K562 (cell line): ENCODE results near the gene SH3D21. TPM values are rescaled to one million over a fixed set of nuclear protein-coding genes. Genes with fewer than 3 reads are reported as not detected.

Source experiments
- ATAC-seq: fragments of 200-7000 bp; cut with Tn5 transposase; 3 replicates; pipeline ENCODE4 v1.9.1; 2020; ENCODE audit warnings: moderate library complexity
- BruUV-seq: library from RNA; stranded (reverse); fragments of 400-500 nt; replicated peaks from 2 replicates; lab custom pipeline; 2021; lab: Mats Ljungman, UMichigan
- CTCF ChIA-PET: fragments of 300-600 bp; formaldehyde crosslinking; extraction: SDS; loops from one replicate; lab custom pipeline; 2021; ENCODE audit warnings: low intra/inter-chr PET ratio; lab: Yijun Ruan, JAX
- POLR2A ChIA-PET: fragments of 300-600, 350-650 bp; sonication (Branson Sonifier 250); formaldehyde crosslinking; extraction: SDS; loops from one replicate; lab custom pipeline; 2021; ENCODE audit warnings: antibody characterized with exemption, inconsistent platforms; lab: Yijun Ruan, JAX
- DNase-seq, 4 experiments: peaks; one replicate each; pipeline versions ENCODE4 v3.0.0 to v3.0.0-alpha.2; 2011 to 2018; ENCODE audit warnings: low spot score in 3 of 4, mixed read lengths in 3 of 4; ENCODE audit errors: extremely low read depth in 1 of 4
- FAIRE-seq: peaks from 2 replicates; lab custom pipeline; 2011; peaks lifted over from hg19 to GRCh38; lab: Jason Lieb, UNC
- H2AFZ ChIP-seq: 2 replicates; pipeline ENCODE4 v1.6.0; 2011; ENCODE audit warnings: low read depth, low read length, control low read depth, inconsistent platforms
- H3K27ac ChIP-seq: fragments of 200-600 bp; 3 replicates; pipeline ENCODE4 v1.8.0; 2011; ENCODE audit warnings: low read depth, mild to moderate bottlenecking, control low read depth, inconsistent platforms, low read length, moderate library complexity, mixed read lengths; ENCODE audit errors: extremely low read depth
- H3K27me3 ChIP-seq, 2 experiments: fragments of 300-600 bp in 1 of 2; 2 replicates in 1 of 2; 3 replicates in 1 of 2; pipeline versions ENCODE4 v1.6.0 to v1.8.0; 2011; ENCODE audit warnings: inconsistent platforms in 2 of 2, low read length in 2 of 2, mild to moderate bottlenecking in 1 of 2, mixed read lengths in 1 of 2, moderate library complexity in 1 of 2; ENCODE audit not compliant: control insufficient read depth in 2 of 2, insufficient read depth in 2 of 2
- H3K36me3 ChIP-seq: fragments of 300-600 bp; 3 replicates; pipeline ENCODE4 v1.8.0; 2011; ENCODE audit warnings: mild to moderate bottlenecking, low read length, inconsistent platforms; ENCODE audit not compliant: control insufficient read depth, insufficient read depth
- H3K4me1 ChIP-seq, 2 experiments: fragments of 200-600 bp in 1 of 2; replicated peaks in 1 of 2; 2 replicates in 1 of 2; 3 replicates in 1 of 2; pipeline versions ENCODE4 v1.5.1 to v1.8.0; 2011; ENCODE audit warnings: inconsistent platforms in 2 of 2, low read length in 2 of 2, mild to moderate bottlenecking in 1 of 2, mixed read lengths in 1 of 2, moderate library complexity in 1 of 2; ENCODE audit not compliant: control insufficient read depth in 2 of 2, insufficient read depth in 2 of 2
- H3K4me2 ChIP-seq: 2 replicates; pipeline ENCODE4 v1.6.1; 2011; ENCODE audit warnings: low read length, control low read depth, inconsistent platforms, mixed read lengths; ENCODE audit not compliant: insufficient read depth
- H3K4me3 ChIP-seq: fragments of 200-600 bp; sonication (generic), shearing (Covaris generic); 2 replicates; pipeline ENCODE4 v1.5.1; 2016; ENCODE audit warnings: control low read depth, inconsistent platforms
- H3K79me2 ChIP-seq: fragments of 200-600 bp; 3 replicates; pipeline ENCODE4 v1.8.0; 2011; ENCODE audit warnings: low read length, inconsistent platforms; ENCODE audit not compliant: control insufficient read depth, insufficient read depth
- H3K9ac ChIP-seq, 2 experiments: 2 replicates each; pipeline versions ENCODE4 v1.6.0 to v1.6.1; 2011; ENCODE audit warnings: low read depth in 2 of 2, low read length in 2 of 2, control low read depth in 1 of 2, inconsistent platforms in 1 of 2, mild to moderate bottlenecking in 1 of 2, mixed read lengths in 1 of 2; ENCODE audit not compliant: insufficient read depth in 1 of 2
- H3K9me1 ChIP-seq: one replicate; pipeline ENCODE4 v1.6.0; 2011; ENCODE audit warnings: inconsistent platforms, mild to moderate bottlenecking, low read length, moderate library complexity; ENCODE audit not compliant: control insufficient read depth, insufficient read depth
- H3K9me3 ChIP-seq: replicated peaks from 2 replicates; pipeline ENCODE4 v1.5.1; 2011; ENCODE audit warnings: low read depth, low read length, inconsistent platforms; ENCODE audit not compliant: control insufficient read depth, insufficient read depth
- H4K20me1 ChIP-seq: replicated peaks from 2 replicates; pipeline ENCODE4 v1.6.1; 2011; ENCODE audit warnings: low read length, inconsistent platforms, mixed read lengths; ENCODE audit not compliant: control insufficient read depth, insufficient read depth
- IRF9 ChIP-seq: fragments of 450-650 bp; IDR thresholded peaks from 2 replicates; pipeline ENCODE4 v1.6.1; 2016; ENCODE audit warnings: missing biosample characterization, missing genetic modification characterization
- ZBTB33 ChIP-seq: sonication (generic); formaldehyde crosslinking; IDR thresholded peaks from 2 replicates; pipeline ENCODE4 v1.8.1; 2023; ENCODE audit warnings: mild to moderate bottlenecking, missing genetic modification reagents
- WGBS: fragments of 100-300 bp; shearing (Covaris generic); methylation state at CpG from one replicate; pipeline ENCODE4 v1.1.6; 2016; ENCODE audit warnings: low coverage, mixed read lengths; ENCODE audit not compliant: insufficient coverage; ENCODE audit errors: missing lambda C conversion rate; 5-methylcytosine and 5-hydroxymethylcytosine counted together
- in situ Hi-C: fragments of 300-500 bp; cut with MboI; formaldehyde crosslinking; loops from 4 replicates; pipeline ENCODE4 v1.15.0; 2018; ENCODE audit warnings: inconsistent platforms, mixed read lengths
- intact Hi-C: fragments of 100-400 bp; cut with micrococcal nuclease; formaldehyde crosslinking; loops from 2 replicates; pipeline ENCODE4 v1.14.2; 2022
- polyA plus RNA-seq, 8 experiments: library from polyadenylated mRNA; depleted of rRNA in 4 of 8; stranded (reverse) in 5 of 8; unstranded in 3 of 8; fragments of >200 nt; fragmentation: Nextera tagmentation in 2 of 8; fragmentation: Illumina TruSeq in 1 of 8; extraction: Ambion mirVana in 2 of 8; extraction: Trizol in 1 of 8; gene quantifications; 2 replicates each; pipeline versions ENCODE4 v1.2.1 to v1.2.3, GENCODE V29; 2011 to 2014; ENCODE audit warnings: inconsistent platforms in 1 of 8, missing spikeins in 1 of 8
- total RNA-seq, 7 experiments: library from RNA; depleted of rRNA in 6 of 7; stranded (reverse); fragments of >200 nt in 6 of 7; fragmentation: Illumina TruSeq in 2 of 7; extraction: Trizol in 2 of 7; gene quantifications; 2 replicates each; pipeline versions ENCODE4 v1.2.1 to v1.2.3, GENCODE V29; 2011 to 2021; ENCODE audit warnings: low replicate concordance in 1 of 7

Gene SH3D21
- total and polyA plus RNA-seq, 9 of the 15 experiments (the other 6 are each of a cell fraction or from before 2014, with no cell fraction given) = 0.01 to 4.7 (median 1.8) TPM

GRCh38 chr1:36303650-36304360 is 2.4 kb upstream of the SH3D21 start:
- in situ Hi-C loops = no loop called here

More at GRCh38 chr1:36303650-36304360, 2.4 kb upstream of the SH3D21 start:
- Histone ChIP-seq H3K4me3 (no peak overlapping the region), H3K4me1 (peaks cover 4 to 23% of the 10 kb centered on the region in 2 experiments; a peak in 3 of 5 replicates), H3K79me2 (no peaks in the 10 kb centered on the region), H2AFZ (no peak overlapping the region), H4K20me1 (peaks cover 4% of the 10 kb centered on the region; the same call in 1 of the 2 replicates), H3K4me2 (no peak overlapping the region), H3K27me3 (no peaks in the 10 kb centered on the region), H3K36me3 (peaks cover 63% of the 10 kb centered on the region), H3K27ac (no peak overlapping the region), H3K9me1 (peaks cover 7% of the 10 kb centered on the region), H3K9ac (no peak overlapping the region), H3K9me3 (no peaks in the 10 kb centered on the region)
- TF ChIP-seq IRF9 (no peak), ZBTB33 (peak; percentile 91)
- ChIA-PET POLR2A (interaction anchor here (0.6 to 1.4 kb wide), 7 partner anchors 11 to 355 kb away, joined by 3 to 5 read pairs (median 3); no protein-coding TSS in a partner anchor), CTCF (no interaction called here)
- no peak for ATAC-seq
- intact Hi-C loops = no loop called here
- FAIRE-seq = no peak
- 94% methylated on average over 20 of the region's 23 CpGs for WGBS
- no TSS peak for BruUV-seq
- DNase-seq = no peak
